Vagina (tissue), 2 donors: ENCODE data around the gene APLN.

Source experiments
- CTCF ChIP-seq, 3 experiments: fragments of 450-650 bp in 2 of 3; fragments of 200-600 bp in 1 of 3; sonication (generic) in 1 of 3; IDR thresholded peaks; one replicate each; pipeline ENCODE4 v1.5.1; 2017 to 2019; ENCODE audit warnings: antibody characterized with exemption in 3 of 3, mild to moderate bottlenecking in 2 of 3, moderate library complexity in 2 of 3
- POLR2A ChIP-seq, 2 donors: fragments of 450-650 bp; IDR thresholded peaks; one replicate each; pipeline ENCODE4 v1.6.1; 2017; ENCODE audit warnings: antibody characterized with exemption in 2 of 2, mild to moderate bottlenecking in 2 of 2, moderate library complexity in 2 of 2
- POLR2AphosphoS5 ChIP-seq, 2 donors: sonication (generic); formaldehyde crosslinking; IDR thresholded peaks; one replicate each; pipeline ENCODE4 v1.9.0; 2017; ENCODE audit warnings: antibody characterized with exemption in 2 of 2, mild to moderate bottlenecking in 2 of 2, low read depth in 1 of 2; ENCODE audit not compliant: insufficient read depth in 1 of 2

GRCh38 chrX:129653181-129653970, 1.4 kb downstream of the APLN start:
- TF ChIP-seq POLR2AphosphoS5 (IDR thresholded peaks at IDR 0.05; ENCODE audit: insufficient read depth in 1 of 2, low read depth in 1 of 2) (no peak), CTCF (IDR thresholded peaks at IDR 0.05) (no peak), POLR2A (IDR thresholded peaks at IDR 0.05) (no peak)
